KMS-11 (cell line): ENCODE results near the gene PRKCH.

ENCODE experiments used
- H2AFZ ChIP-seq: fragments of 200-600 bp; sonication (generic); 2 replicates; pipeline ENCODE4 v1.6.1; 2016; ENCODE audit warnings: antibody characterized with exemption, mixed run types, low read depth
- H3K27ac ChIP-seq: fragments of 200-600 bp; sonication (generic); 2 replicates; pipeline ENCODE4 v1.6.1; 2016; ENCODE audit warnings: mild to moderate bottlenecking, mixed run types
- H3K27me3 ChIP-seq: fragments of 200-600 bp; sonication (generic); 2 replicates; pipeline ENCODE4 v1.6.1; 2017; ENCODE audit warnings: mild to moderate bottlenecking, low read depth, mixed run types, moderate library complexity; ENCODE audit not compliant: insufficient read depth
- H3K36me3 ChIP-seq: fragments of 200-600 bp; sonication (generic); 2 replicates; pipeline ENCODE4 v1.6.1; 2017; ENCODE audit warnings: mild to moderate bottlenecking, mixed run types; ENCODE audit not compliant: insufficient read depth
- H3K4me1 ChIP-seq: fragments of 200-600 bp; sonication (generic); 2 replicates; pipeline ENCODE4 v1.6.1; 2016; ENCODE audit warnings: mild to moderate bottlenecking, low read depth, mixed run types; ENCODE audit not compliant: poor library complexity, severe bottlenecking
- H3K4me2 ChIP-seq: fragments of 200-600 bp; sonication (generic); 2 replicates; pipeline ENCODE4 v1.7.0; 2016; ENCODE audit warnings: mild to moderate bottlenecking, mixed run types
- H3K4me3 ChIP-seq: fragments of 200-600 bp; sonication (generic); IDR thresholded peaks from 2 replicates; pipeline ENCODE4 v1.6.1; 2017; ENCODE audit warnings: low read depth, low read length, mixed read lengths; ENCODE audit not compliant: insufficient read depth
- H3K79me2 ChIP-seq: fragments of 200-600 bp; sonication (generic); 2 replicates; pipeline ENCODE4 v1.6.1; 2016; ENCODE audit warnings: low read depth, mixed run types; ENCODE audit not compliant: insufficient read depth
- H3K9ac ChIP-seq: fragments of 200-600 bp; sonication (generic); 2 replicates; pipeline ENCODE4 v1.6.1; 2016; ENCODE audit warnings: mild to moderate bottlenecking, mixed run types
- H4K20me1 ChIP-seq: fragments of 200-600 bp; sonication (generic); 2 replicates; pipeline ENCODE4 v1.6.1; 2016; ENCODE audit warnings: mild to moderate bottlenecking, mixed run types; ENCODE audit not compliant: insufficient read depth
- CTCF ChIP-seq: fragments of 200-600 bp; sonication (generic); conservative IDR thresholded peaks from 2 replicates; pipeline ENCODE4 v1.6.1; 2017; ENCODE audit warnings: low read depth, mild to moderate bottlenecking, antibody characterized with exemption, low read length, moderate library complexity, mixed read lengths

Gene PRKCH

GRCh38 chr14:61280092-61280525 lies 41.3 kb upstream of the PRKCH start:
- no peak overlapping the region for H3K27ac ChIP-seq
- no peak overlapping the region for H3K4me3 ChIP-seq
- no peaks in the 10 kb centered on the region for H3K79me2 ChIP-seq
- no peak overlapping the region for H3K4me2 ChIP-seq
- H4K20me1 ChIP-seq = no peaks in the 10 kb centered on the region
- H2AFZ ChIP-seq = no peak overlapping the region
- no peaks in the 10 kb centered on the region for H3K27me3 ChIP-seq
- no peaks in the 10 kb centered on the region for H3K4me1 ChIP-seq
- H3K36me3 ChIP-seq = no peaks in the 10 kb centered on the region
- TF ChIP-seq CTCF = no peak
- H3K9ac ChIP-seq = no peak overlapping the region

- H2AFZ ChIP-seq = no peak overlapping the region
- H3K9ac ChIP-seq = no peak overlapping the region
- TF ChIP-seq CTCF = no peak
These were observed 40.7 kb upstream of the PRKCH start for GRCh38 chr14:61280526-61281185.

GRCh38 chr14:61281186-61281947 lies 40.0 kb upstream of the PRKCH start, which contains the start of gene TMEM30B:
Gene TMEM30B (minus strand): TSS chr14:61281338. CDS start chr14:61281147, 191 bp downstream.
- H3K4me3 ChIP-seq = no peak within 1 kb of the TSS
- no peak within 1 kb of the TSS for H2AFZ ChIP-seq
- no peak within 1 kb of the TSS for H3K9ac ChIP-seq

More at GRCh38 chr14:61280526-61281185, 40.7 kb upstream of the PRKCH start:
- Histone ChIP-seq H3K79me2 (no peaks in the 10 kb centered on the region), H3K27ac (no peak overlapping the region), H3K4me3 (no peak overlapping the region), H3K36me3 (no peaks in the 10 kb centered on the region), H4K20me1 (no peaks in the 10 kb centered on the region), H3K27me3 (no peaks in the 10 kb centered on the region), H3K4me2 (no peak overlapping the region), H3K4me1 (no peaks in the 10 kb centered on the region)

GRCh38 chr14:61281948-61282275 lies 39.5 kb upstream of the PRKCH start:
- Histone ChIP-seq H3K9ac (no peak overlapping the region), H4K20me1 (no peaks in the 10 kb centered on the region), H3K4me3 (no peak overlapping the region), H3K4me1 (no peaks in the 10 kb centered on the region), H3K27me3 (no peaks in the 10 kb centered on the region), H3K4me2 (no peak overlapping the region), H3K36me3 (no peaks in the 10 kb centered on the region), H3K79me2 (no peaks in the 10 kb centered on the region), H2AFZ (no peak overlapping the region), H3K27ac (no peak overlapping the region)
- no peak for TF ChIP-seq CTCF

More at GRCh38 chr14:61281186-61281947, 40.0 kb upstream of the PRKCH start, which contains the start of gene TMEM30B:
- TF ChIP-seq CTCF = no peak
- H4K20me1 ChIP-seq = no peaks in the 10 kb centered on the region
- no peaks in the 10 kb centered on the region for H3K27me3 ChIP-seq
- H3K4me1 ChIP-seq = no peaks in the 10 kb centered on the region
- H3K4me2 ChIP-seq = no peak within 1 kb of the TSS
- no peaks in the 10 kb centered on the region for H3K79me2 ChIP-seq
- H3K27ac ChIP-seq = no peak within 1 kb of the TSS
- H3K36me3 ChIP-seq = no peaks in the 10 kb centered on the region
